Liver (tissue), 9 donors: ENCODE data around the gene FGD5. TPM values are rescaled to one million over a fixed set of nuclear protein-coding genes. Genes with fewer than 3 reads are reported as not detected.

Experiments
- DNase-seq: peaks from one replicate; pipeline ENCODE4 v3.0.0-alpha.2; 2017; ENCODE audit warnings: low spot score
- H3K27ac ChIP-seq, 2 donors: one replicate each; pipeline ENCODE4 v1.7.0; 2013; ENCODE audit warnings: inconsistent platforms in 2 of 2, low read length in 2 of 2, control low read depth in 1 of 2, low read depth in 1 of 2, mild to moderate bottlenecking in 1 of 2
- H3K27me3 ChIP-seq, 4 donors: one replicate each; pipeline versions ENCODE4 v1.6.1 to v1.7.0; 2013; ENCODE audit warnings: low read length in 3 of 4, inconsistent platforms in 1 of 4, mild to moderate bottlenecking in 1 of 4, moderate library complexity in 1 of 4; ENCODE audit not compliant: control insufficient read depth in 4 of 4, insufficient read depth in 4 of 4
- H3K36me3 ChIP-seq, 4 donors: one replicate each; pipeline versions ENCODE4 v1.6.1 to v1.7.0; 2013; ENCODE audit warnings: low read length in 3 of 4, mild to moderate bottlenecking in 3 of 4, low read depth in 1 of 4, moderate library complexity in 1 of 4; ENCODE audit not compliant: control insufficient read depth in 4 of 4, insufficient read depth in 3 of 4
- H3K4me1 ChIP-seq, 4 donors: one replicate each; pipeline versions ENCODE4 v1.6.1 to v1.7.0; 2013; ENCODE audit warnings: low read length in 3 of 4, mild to moderate bottlenecking in 3 of 4, moderate library complexity in 1 of 4; ENCODE audit not compliant: control insufficient read depth in 4 of 4, insufficient read depth in 4 of 4
- H3K4me3 ChIP-seq, 3 donors: one replicate each; pipeline versions ENCODE4 v1.6.1 to v1.7.0; 2013; ENCODE audit warnings: low read length in 3 of 3, control low read depth in 1 of 3, low read depth in 1 of 3, mild to moderate bottlenecking in 1 of 3
- H3K9ac ChIP-seq, 2 donors: one replicate each; pipeline ENCODE4 v1.7.0; 2013; ENCODE audit warnings: low read length in 2 of 2, mild to moderate bottlenecking in 2 of 2, moderate library complexity in 2 of 2, control low read depth in 1 of 2, low read depth in 1 of 2
- H3K9me3 ChIP-seq, 4 donors: one replicate each; pipeline versions ENCODE4 v1.6.1 to v1.7.0; 2013; ENCODE audit warnings: low read length in 3 of 4; ENCODE audit not compliant: control insufficient read depth in 4 of 4
- ATF3 ChIP-seq: IDR thresholded peaks from 2 replicates; pipeline ENCODE4 v1.6.1; 2016; ENCODE audit warnings: antibody characterized with exemption
- CTCF ChIP-seq: fragments of 150-350 bp; IDR thresholded peaks from 2 replicates; pipeline ENCODE4 v1.5.1; 2017; ENCODE audit warnings: improper control_type of control experiment, low read depth, low read length; ENCODE audit not compliant: missing input control
- EGR1 ChIP-seq, 2 donors: IDR thresholded peaks; 2 replicates each; pipeline ENCODE4 v1.6.1; 2016 to 2018; ENCODE audit warnings: antibody characterized with exemption in 2 of 2, low read depth in 2 of 2
- FOXA1 ChIP-seq: IDR thresholded peaks from 2 replicates; pipeline ENCODE4 v1.6.1; 2016; ENCODE audit warnings: antibody characterized with exemption
- FOXA2 ChIP-seq: IDR thresholded peaks from 2 replicates; pipeline ENCODE4 v1.6.1; 2016; ENCODE audit warnings: antibody characterized with exemption
- GABPA ChIP-seq, 2 donors: IDR thresholded peaks in 1 of 2; conservative IDR thresholded peaks in 1 of 2; 2 replicates each; pipeline ENCODE4 v1.6.1; 2016; ENCODE audit warnings: antibody characterized with exemption in 2 of 2, mild to moderate bottlenecking in 1 of 2, moderate library complexity in 1 of 2
- HNF4A ChIP-seq, 2 donors: conservative IDR thresholded peaks; 2 replicates each; pipeline ENCODE4 v1.6.1; 2016; ENCODE audit warnings: antibody characterized with exemption in 2 of 2, mild to moderate bottlenecking in 2 of 2
- HNF4G ChIP-seq: IDR thresholded peaks from 2 replicates; pipeline ENCODE4 v1.6.1; 2016; ENCODE audit warnings: antibody characterized with exemption
- JUND ChIP-seq, 2 donors: IDR thresholded peaks; 2 replicates each; pipeline ENCODE4 v1.6.1; 2016; ENCODE audit warnings: antibody characterized with exemption in 2 of 2
- MAX ChIP-seq: IDR thresholded peaks from 2 replicates; pipeline ENCODE4 v1.6.1; 2016; ENCODE audit warnings: antibody characterized with exemption
- NR2F2 ChIP-seq: IDR thresholded peaks from 2 replicates; pipeline ENCODE4 v1.6.1; 2016; ENCODE audit warnings: antibody characterized with exemption
- RAD21 ChIP-seq, 2 donors: IDR thresholded peaks; 2 replicates each; pipeline ENCODE4 v1.6.1; 2016; ENCODE audit warnings: antibody characterized with exemption in 2 of 2, mild to moderate bottlenecking in 2 of 2
- REST ChIP-seq: IDR thresholded peaks from 2 replicates; pipeline ENCODE4 v1.6.1; 2016; ENCODE audit warnings: antibody characterized with exemption, mild to moderate bottlenecking
- RXRA ChIP-seq, 2 donors: IDR thresholded peaks; 2 replicates each; pipeline ENCODE4 v1.6.1; 2017 to 2018; ENCODE audit warnings: antibody characterized with exemption in 2 of 2, mild to moderate bottlenecking in 1 of 2
- SP1 ChIP-seq: IDR thresholded peaks from 2 replicates; pipeline ENCODE4 v1.6.1; 2018; ENCODE audit warnings: antibody characterized with exemption, mild to moderate bottlenecking
- TAF1 ChIP-seq: conservative IDR thresholded peaks from 2 replicates; pipeline ENCODE4 v1.6.1; 2016; ENCODE audit warnings: antibody characterized with exemption, mild to moderate bottlenecking
- YY1 ChIP-seq: IDR thresholded peaks from 2 replicates; pipeline ENCODE4 v1.6.1; 2016; ENCODE audit warnings: antibody characterized with exemption, mild to moderate bottlenecking
- ZBTB33 ChIP-seq: IDR thresholded peaks from 2 replicates; pipeline ENCODE4 v1.6.1; 2016; ENCODE audit warnings: antibody characterized with exemption
- WGBS: extraction: QIAGEN DNeasy Blood & Tissue Kit; methylation state at CpG from one replicate; pipeline ENCODE4 v1.1.7; 2013; 5-methylcytosine and 5-hydroxymethylcytosine counted together
- polyA plus RNA-seq, 2 donors: library from polyadenylated mRNA; stranded (reverse) in 1 of 2; unstranded in 1 of 2; fragments of 200-250 nt in 1 of 2; fragments of >200 nt in 1 of 2; fragmentation: Nextera tagmentation in 1 of 2; extraction: Ambion mirVana in 1 of 2; gene quantifications; one replicate each; pipeline versions ENCODE4 v1.2.1 to v1.2.3, GENCODE V29; 2013 to 2015
- total RNA-seq, 2 donors: library from RNA; depleted of rRNA; stranded (reverse); fragments of >200 nt; gene quantifications; one replicate each; pipeline ENCODE4 v1.2.3, GENCODE V29; 2014
- donor health status: healthy.
- donor health status: healthy.
- donor health status: healthy.
- donor health status: healthy.
- donor health status: healthy.

FGD5 gene
- total and polyA plus RNA-seq, 4 donors, result 2.0 to 6.3 (median 3.1) TPM

GRCh38 chr3:14779069-14779685 is 39.6 kb upstream of the FGD5 start:
- no peaks in the 10 kb centered on the region for H3K36me3 ChIP-seq
- H3K27me3 ChIP-seq, result no peaks in the 10 kb centered on the region
- no peak overlapping the region for H3K4me3 ChIP-seq
- no peaks in the 10 kb centered on the region for H3K9me3 ChIP-seq
- no peak for DNase-seq
- WGBS, result 99% methylated on average over 2 of the region's 2 CpGs
- no peak overlapping the region for H3K27ac ChIP-seq
- H3K9ac ChIP-seq, result no peak overlapping the region
- TF ChIP-seq FOXA1, result no peak
- TF ChIP-seq REST, result no peak
- no peak for TF ChIP-seq ZBTB33
- TF ChIP-seq RXRA (IDR thresholded peaks at IDR 0.05), result no peak
- no peak for TF ChIP-seq TAF1
- no peak for TF ChIP-seq SP1
- no peak for TF ChIP-seq GABPA (IDR thresholded peaks at IDR 0.05 in 1 of 2, conservative IDR thresholded peaks at IDR 0.05 in 1 of 2)
- no peak for TF ChIP-seq NR2F2
- TF ChIP-seq FOXA2, result no peak
- no peak for TF ChIP-seq RAD21 (IDR thresholded peaks at IDR 0.05)
- TF ChIP-seq ATF3, result no peak
- TF ChIP-seq YY1, result no peak
- TF ChIP-seq JUND (IDR thresholded peaks at IDR 0.05), result no peak
- no peak for TF ChIP-seq HNF4A (conservative IDR thresholded peaks at IDR 0.05)
- TF ChIP-seq EGR1 (IDR thresholded peaks at IDR 0.05; ENCODE audit: low read depth in 2 of 2), result no peak
- no peaks in the 10 kb centered on the region for H3K4me1 ChIP-seq

GRCh38 chr3:14780927-14781507 is 37.7 kb upstream of the FGD5 start:
- TF ChIP-seq RXRA (IDR thresholded peaks at IDR 0.05) (peak; percentile 65 to 75), CTCF (peak; percentile 81), YY1 (no peak), MAX (no peak), HNF4G (no peak), RAD21 (IDR thresholded peaks at IDR 0.05) (peak; percentile 97 to 98), ATF3 (peak; percentile 16), HNF4A (conservative IDR thresholded peaks at IDR 0.05) (peak; percentile 35 to 53), FOXA2 (peak; percentile 24), FOXA1 (peak; percentile 29), GABPA (IDR thresholded peaks at IDR 0.05 in 1 of 2, conservative IDR thresholded peaks at IDR 0.05 in 1 of 2) (no peak), ZBTB33 (no peak), EGR1 (IDR thresholded peaks at IDR 0.05; ENCODE audit: low read depth in 2 of 2) (no peak)
- Histone ChIP-seq H3K9ac (no peak overlapping the region), H3K4me3 (no peak overlapping the region), H3K27me3 (no peaks in the 10 kb centered on the region), H3K9me3 (no peaks in the 10 kb centered on the region), H3K27ac (no peak overlapping the region), H3K36me3 (no peaks in the 10 kb centered on the region), H3K4me1 (no peaks in the 10 kb centered on the region)
- 23% methylated on average over 12 of the region's 12 CpGs for WGBS
- peak; percentile 55 for DNase-seq
